IMR-90 (cell line): Measurements from ENCODE around the gene FCN1. TPM values are rescaled to one million over a fixed set of nuclear protein-coding genes. Genes with fewer than 3 reads are reported as not detected.

ENCODE experiments used
- ATAC-seq: fragments of 200-7000 bp; cut with Tn5 transposase; 2 replicates; pipeline ENCODE4 v1.9.1; 2020; ENCODE audit warnings: low read depth, mild to moderate bottlenecking, moderate library complexity
- BruUV-seq: library from RNA; stranded (reverse); fragments of 400-500 nt; replicated peaks from 2 replicates; lab custom pipeline; 2021; lab: Mats Ljungman, UMichigan
- CTCF ChIA-PET: fragments of 300-600 bp; formaldehyde crosslinking; extraction: SDS; loops from one replicate; lab custom pipeline; 2021; ENCODE audit warnings: antibody characterized with exemption; lab: Yijun Ruan, JAX
- POLR2A ChIA-PET: fragments of 300-600 bp; sonication (Branson Sonifier 250); formaldehyde crosslinking; loops from one replicate; lab custom pipeline; 2022; ENCODE audit warnings: antibody characterized with exemption; ENCODE audit not compliant: unreplicated experiment; lab: Charles Lee
- DNase-seq: peaks from one replicate; pipeline ENCODE4 v3.0.0; 2013
- H2AFZ ChIP-seq: replicated peaks from 2 replicates; pipeline ENCODE3; 2013; ENCODE audit warnings: low read length, mild to moderate bottlenecking; ENCODE audit not compliant: poor library complexity
- H2AK5ac ChIP-seq: 2 replicates; pipeline ENCODE4 v1.6.1; 2013; ENCODE audit warnings: low read depth, low read length, inconsistent platforms
- H2AK9ac ChIP-seq: replicated peaks from 2 replicates; pipeline ENCODE3; 2013; ENCODE audit warnings: mild to moderate bottlenecking, low read depth, low read length, moderate library complexity; ENCODE audit not compliant: poor library complexity
- H2BK120ac ChIP-seq: 2 replicates; pipeline ENCODE4 v1.6.1; 2013; ENCODE audit warnings: low read depth, low read length, inconsistent platforms
- H2BK15ac ChIP-seq: 3 replicates; pipeline ENCODE4 v1.6.1; 2013; ENCODE audit warnings: low read depth, low read length, inconsistent platforms
- H2BK20ac ChIP-seq: 2 replicates; pipeline ENCODE4 v1.6.1; 2013; ENCODE audit warnings: low read depth, mild to moderate bottlenecking, inconsistent platforms, low read length, moderate library complexity
- H2BK5ac ChIP-seq: 2 replicates; pipeline ENCODE4 v1.6.1; 2013; ENCODE audit warnings: mild to moderate bottlenecking, low read depth, low read length, inconsistent platforms; ENCODE audit not compliant: poor library complexity, severe bottlenecking
- H3K14ac ChIP-seq: replicated peaks from 2 replicates; pipeline ENCODE4 v1.6.1; 2013; ENCODE audit warnings: low read depth, low read length, inconsistent platforms
- H3K18ac ChIP-seq: 2 replicates; pipeline ENCODE4 v1.6.1; 2013; ENCODE audit warnings: low read depth, low read length, control low read depth
- H3K23ac ChIP-seq: 2 replicates; pipeline ENCODE4 v1.6.1; 2013; ENCODE audit warnings: low read depth, low read length, inconsistent platforms
- H3K27ac ChIP-seq: 2 replicates; pipeline ENCODE4 v1.5.1; 2013; ENCODE audit warnings: mild to moderate bottlenecking, control low read depth, low read length; ENCODE audit not compliant: insufficient read depth
- H3K27me3 ChIP-seq: 2 replicates; pipeline ENCODE4 v1.6.1; 2013; ENCODE audit warnings: low read length; ENCODE audit not compliant: control insufficient read depth, insufficient read depth
- H3K36me3 ChIP-seq: 2 replicates; pipeline ENCODE4 v1.6.1; 2013; ENCODE audit warnings: low read length, mixed read lengths; ENCODE audit not compliant: control insufficient read depth, insufficient read depth
- H3K4ac ChIP-seq: 2 replicates; pipeline ENCODE4 v1.6.1; 2013; ENCODE audit warnings: low read depth, low read length, inconsistent platforms
- H3K4me1 ChIP-seq: 2 replicates; pipeline ENCODE4 v1.6.1; 2013; ENCODE audit warnings: low read length, mixed read lengths; ENCODE audit not compliant: control insufficient read depth, insufficient read depth
- H3K4me2 ChIP-seq: 2 replicates; pipeline ENCODE4 v1.6.1; 2013; ENCODE audit warnings: low read depth, mild to moderate bottlenecking, control low read depth, low read length, moderate library complexity
- H3K4me3 ChIP-seq: 2 replicates; pipeline ENCODE4 v1.5.1; 2013; ENCODE audit warnings: low read depth, mild to moderate bottlenecking, control low read depth, low read length, moderate library complexity; ENCODE audit not compliant: insufficient read depth
- H3K56ac ChIP-seq: 2 replicates; pipeline ENCODE4 v1.6.1; 2013; ENCODE audit warnings: low read length, inconsistent platforms; ENCODE audit not compliant: insufficient read depth; ENCODE audit errors: extremely low read depth
- H3K79me1 ChIP-seq, 2 experiments: 2 replicates each; pipeline ENCODE4 v1.6.1; 2013; ENCODE audit warnings: low read length in 2 of 2, inconsistent platforms in 1 of 2, low read depth in 1 of 2
- H3K9ac ChIP-seq: 2 replicates; pipeline ENCODE4 v1.6.1; 2013; ENCODE audit warnings: low read depth, low read length, control low read depth
- H3K9me1 ChIP-seq: 2 replicates; pipeline ENCODE4 v1.6.1; 2013; ENCODE audit warnings: low read length, inconsistent platforms; ENCODE audit not compliant: insufficient read depth
- H3K9me3 ChIP-seq: 2 replicates; pipeline ENCODE4 v1.6.1; 2013; ENCODE audit warnings: low read length; ENCODE audit not compliant: control insufficient read depth, insufficient read depth
- H4K20me1 ChIP-seq: 2 replicates; pipeline ENCODE4 v1.6.1; 2013; ENCODE audit warnings: low read length, inconsistent platforms; ENCODE audit not compliant: insufficient read depth
- H4K5ac ChIP-seq: 2 replicates; pipeline ENCODE4 v1.6.1; 2013; ENCODE audit warnings: mild to moderate bottlenecking, low read depth, low read length, control low read depth
- H4K8ac ChIP-seq, 2 experiments: 2 replicates each; pipeline ENCODE4 v1.6.1; 2013; ENCODE audit warnings: low read depth in 2 of 2, low read length in 2 of 2, control low read depth in 1 of 2, inconsistent platforms in 1 of 2
- H4K91ac ChIP-seq: 2 replicates; pipeline ENCODE4 v1.6.1; 2013; ENCODE audit warnings: low read depth, low read length, inconsistent platforms; ENCODE audit not compliant: insufficient read depth
- BHLHE40 ChIP-seq: fragments of 150-350 bp; IDR thresholded peaks from 2 replicates; pipeline ENCODE4 v1.6.1; 2016; ENCODE audit warnings: mild to moderate bottlenecking, low read depth, low read length
- CEBPB ChIP-seq: IDR thresholded peaks from 2 replicates; pipeline ENCODE4 v1.6.1; 2012; ENCODE audit warnings: low read depth, low read length, improper control_type of control experiment
- CHD1 ChIP-seq: IDR thresholded peaks from 2 replicates; pipeline ENCODE4 v1.6.1; 2012; ENCODE audit warnings: low read depth, low read length, improper control_type of control experiment
- CTCF ChIP-seq: conservative IDR thresholded peaks from 2 replicates; pipeline ENCODE4 v1.5.1; 2012; ENCODE audit warnings: mild to moderate bottlenecking, low read depth, low read length, improper control_type of control experiment
- FOS ChIP-seq: fragments of 150-350 bp; IDR thresholded peaks from 2 replicates; pipeline ENCODE4 v1.6.1; 2016; ENCODE audit warnings: low read depth, low read length
- MAFK ChIP-seq: IDR thresholded peaks from 2 replicates; pipeline ENCODE4 v1.6.1; 2012; ENCODE audit warnings: low read depth, low read length, improper control_type of control experiment
- MAZ ChIP-seq: IDR thresholded peaks from 2 replicates; pipeline ENCODE4 v1.6.1; 2012; ENCODE audit warnings: low read depth, mild to moderate bottlenecking, low read length, improper control_type of control experiment, moderate library complexity, borderline replicate concordance
- MXI1 ChIP-seq: IDR thresholded peaks from 2 replicates; pipeline ENCODE4 v1.6.1; 2012; ENCODE audit warnings: low read depth, mild to moderate bottlenecking, low read length, moderate library complexity, borderline replicate concordance
- NFE2L2 ChIP-seq: fragments of 150-350 bp; IDR thresholded peaks from 2 replicates; pipeline ENCODE4 v1.6.1; 2016; ENCODE audit warnings: low read depth, mild to moderate bottlenecking, low read length
- POLR2A ChIP-seq: IDR thresholded peaks from 2 replicates; pipeline ENCODE4 v1.6.1; 2012; ENCODE audit warnings: mild to moderate bottlenecking, low read depth, low read length
- RAD21 ChIP-seq: IDR thresholded peaks from 2 replicates; pipeline ENCODE4 v1.6.1; 2012; ENCODE audit warnings: low read length, improper control_type of control experiment
- RCOR1 ChIP-seq: IDR thresholded peaks from 2 replicates; pipeline ENCODE4 v1.6.1; 2012; ENCODE audit warnings: mild to moderate bottlenecking, low read length, improper control_type of control experiment; ENCODE audit not compliant: insufficient replicate concordance
- RFX5 ChIP-seq: IDR thresholded peaks from 2 replicates; pipeline ENCODE4 v1.8.0; 2012; ENCODE audit warnings: low read depth, mild to moderate bottlenecking, low read length, moderate library complexity
- SMC3 ChIP-seq: fragments of 150-350 bp; IDR thresholded peaks from 2 replicates; pipeline ENCODE4 v1.6.1; 2016; ENCODE audit warnings: low read depth, mild to moderate bottlenecking, antibody characterized with exemption, low read length, moderate library complexity
- WGBS, 2 experiments: methylation state at CpG; one replicate each; pipeline versions ENCODE4 v1.1.5 to v1.1.7; 2013; ENCODE audit warnings: missing lambda C conversion rate in 2 of 2; ENCODE audit not compliant: insufficient read length in 1 of 2; ENCODE audit errors: extremely low coverage in 2 of 2; 5-methylcytosine and 5-hydroxymethylcytosine counted together
- dilution Hi-C: fragments of 300-500 bp; cut with HindIII; formaldehyde crosslinking; loops from one replicate; pipeline ENCODE4 v1.14.3; 2018; ENCODE audit warnings: low sequenced_read_pairs; ENCODE audit not compliant: unreplicated experiment
- in situ Hi-C: fragments of 300-500 bp; cut with MboI; formaldehyde crosslinking; loops from 3 replicates; pipeline ENCODE4 v1.14.3; 2019; ENCODE audit warnings: low sequenced_read_pairs, inconsistent platforms, mixed read lengths
- intact Hi-C: fragments of 100-400 bp; cut with micrococcal nuclease; formaldehyde crosslinking; loops from 2 replicates; pipeline ENCODE4 v1.10.0; 2022
- polyA plus RNA-seq, 3 experiments: library from polyadenylated mRNA; depleted of rRNA; stranded (reverse); fragments of >200 nt; gene quantifications; 2 replicates each; pipeline ENCODE4 v1.2.3, GENCODE V29; 2012; ENCODE audit warnings: low replicate concordance in 1 of 3
- total RNA-seq: library from RNA; depleted of rRNA; stranded (reverse); fragments of >200 nt; gene quantifications from 2 replicates; pipeline ENCODE4 v1.2.3, GENCODE V29; 2012
- TF ChIP-seq, protein P1 (sequence below): fragments of 150-350 bp; IDR thresholded peaks from 2 replicates; pipeline ENCODE4 v1.6.1; 2017; ENCODE audit warnings: mild to moderate bottlenecking, antibody characterized with exemption, low read length, low read depth
- TF ChIP-seq, protein P2 (sequence below): fragments of 150-350 bp; IDR thresholded peaks from 2 replicates; pipeline ENCODE4 v1.6.1; 2016; ENCODE audit warnings: low read depth, mild to moderate bottlenecking, low read length, moderate library complexity, borderline replicate concordance

FCN1 gene
- total and polyA plus RNA-seq, 2 of the 4 experiments (the other 2 are of a cell fraction): not detected

DNA sequence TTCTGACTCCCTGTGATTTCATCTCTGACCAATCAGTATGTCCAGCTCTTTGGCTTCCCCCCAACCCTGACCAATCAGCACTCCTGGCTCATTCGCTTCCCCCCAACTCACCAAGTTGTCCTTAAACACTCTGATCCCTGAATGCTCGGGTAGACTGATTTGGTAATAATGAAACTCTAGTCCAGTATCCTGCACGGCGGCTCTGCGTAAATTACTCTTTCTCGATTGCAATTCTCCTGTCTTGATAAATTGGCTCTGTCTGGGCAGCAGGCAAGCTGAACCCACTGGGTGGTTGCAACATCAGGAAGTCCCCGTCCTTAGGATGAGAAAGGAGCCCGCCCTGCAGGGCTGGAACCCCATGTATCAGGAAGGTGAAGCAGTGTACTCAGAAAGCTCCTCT, 26.7 kb downstream of the FCN1 start:
- ATAC-seq: no peak

More for the DNA sequence above, 26.7 kb downstream of the FCN1 start:
- Histone ChIP-seq H3K14ac (no peak overlapping the region), H3K9me1 (no peaks in the 10 kb centered on the region), H2AFZ (no peak overlapping the region), H3K4me1 (peaks cover 4% of the 10 kb centered on the region), H3K9ac (no peak overlapping the region), H2AK9ac (no peak overlapping the region), H3K9me3 (peaks cover 3% of the 10 kb centered on the region; the same call in 1 of the 2 replicates), H3K36me3 (no peaks in the 10 kb centered on the region), H4K91ac (no peak overlapping the region), H3K27ac (no peak overlapping the region), H4K20me1 (no peaks in the 10 kb centered on the region), H3K4ac (no peak overlapping the region), H4K5ac (no peak overlapping the region), H2BK5ac (no peak overlapping the region), H3K23ac (no peak overlapping the region), H3K4me2 (no peak overlapping the region), H2BK120ac (no peak overlapping the region), H3K79me1 (no peaks in the 10 kb centered on the region), H3K18ac (no peak overlapping the region), H3K56ac (no peak overlapping the region), H2BK15ac (no peak overlapping the region), H4K8ac (no peak overlapping the region), H2BK20ac (no peak overlapping the region), H3K4me3 (no peak overlapping the region), H2AK5ac (no peak overlapping the region), H3K27me3 (peaks cover 35% of the 10 kb centered on the region)
- POLR2A ChIA-PET: no interaction called here
- intact Hi-C loops (no loop called here), dilution Hi-C loops (no loop called here), in situ Hi-C loops (no loop called here)
- CTCF ChIA-PET: no interaction called here
- no peak for TF ChIP-seq BHLHE40
- no peak for TF ChIP-seq RAD21
- TF ChIP-seq, protein P1, sequence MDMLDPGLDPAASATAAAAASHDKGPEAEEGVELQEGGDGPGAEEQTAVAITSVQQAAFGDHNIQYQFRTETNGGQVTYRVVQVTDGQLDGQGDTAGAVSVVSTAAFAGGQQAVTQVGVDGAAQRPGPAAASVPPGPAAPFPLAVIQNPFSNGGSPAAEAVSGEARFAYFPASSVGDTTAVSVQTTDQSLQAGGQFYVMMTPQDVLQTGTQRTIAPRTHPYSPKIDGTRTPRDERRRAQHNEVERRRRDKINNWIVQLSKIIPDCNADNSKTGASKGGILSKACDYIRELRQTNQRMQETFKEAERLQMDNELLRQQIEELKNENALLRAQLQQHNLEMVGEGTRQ: no peak
- TF ChIP-seq CHD1: no peak
- TF ChIP-seq RCOR1: no peak
- no peak for TF ChIP-seq RFX5
- TF ChIP-seq MXI1: no peak
- no peak for TF ChIP-seq MAZ
- TF ChIP-seq MAFK: no peak
- TF ChIP-seq CEBPB: no peak
- TF ChIP-seq NFE2L2: no peak
- no peak for TF ChIP-seq CTCF
- TF ChIP-seq SMC3: no peak
- TF ChIP-seq POLR2A: no peak
- TF ChIP-seq FOS: no peak
- TF ChIP-seq, protein P2, sequence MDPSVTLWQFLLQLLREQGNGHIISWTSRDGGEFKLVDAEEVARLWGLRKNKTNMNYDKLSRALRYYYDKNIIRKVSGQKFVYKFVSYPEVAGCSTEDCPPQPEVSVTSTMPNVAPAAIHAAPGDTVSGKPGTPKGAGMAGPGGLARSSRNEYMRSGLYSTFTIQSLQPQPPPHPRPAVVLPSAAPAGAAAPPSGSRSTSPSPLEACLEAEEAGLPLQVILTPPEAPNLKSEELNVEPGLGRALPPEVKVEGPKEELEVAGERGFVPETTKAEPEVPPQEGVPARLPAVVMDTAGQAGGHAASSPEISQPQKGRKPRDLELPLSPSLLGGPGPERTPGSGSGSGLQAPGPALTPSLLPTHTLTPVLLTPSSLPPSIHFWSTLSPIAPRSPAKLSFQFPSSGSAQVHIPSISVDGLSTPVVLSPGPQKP: no peak
- BruUV-seq: no TSS peak
- WGBS, 2 experiments: 63% methylated on average over 4 of the region's 8 CpGs; no CpG with 5 or more reads in 1 of the 2 experiments
- no peak for DNase-seq
